ENCODE results near the gene NPSR1. TPM values are rescaled to one million over a fixed set of nuclear protein-coding genes. Genes with fewer than 3 reads are reported as not detected.

Gene NPSR1
- total RNA-seq, 1 experiment from 2014 or later = not detected

- DNase-seq (ENCODE audit: low spot score) = no peak
- in situ Hi-C loops (cut with HindIII; ENCODE audit: low sequenced_read_pairs) = no loop called here
Observed at GRCh38 chr7:34751725-34752643, 94.0 kb downstream of the NPSR1 start.

- no peak for DNase-seq (ENCODE audit: low spot score)
- in situ Hi-C loops (cut with HindIII; ENCODE audit: low sequenced_read_pairs) = no loop called here
Observed at GRCh38 chr7:34752929-34753328, 94.9 kb downstream of the NPSR1 start.

GRCh38 chr7:34755008-34755407, 97.0 kb downstream of the NPSR1 start:
- DNase-seq (ENCODE audit: low spot score) = no peak
- in situ Hi-C loops (cut with HindIII; ENCODE audit: low sequenced_read_pairs) = no loop called here

GRCh38 chr7:34756025-34756437, 98.0 kb downstream of the NPSR1 start:
- in situ Hi-C loops (cut with HindIII; ENCODE audit: low sequenced_read_pairs) = no loop called here
- DNase-seq (ENCODE audit: low spot score) = peak; percentile 70

DNA sequence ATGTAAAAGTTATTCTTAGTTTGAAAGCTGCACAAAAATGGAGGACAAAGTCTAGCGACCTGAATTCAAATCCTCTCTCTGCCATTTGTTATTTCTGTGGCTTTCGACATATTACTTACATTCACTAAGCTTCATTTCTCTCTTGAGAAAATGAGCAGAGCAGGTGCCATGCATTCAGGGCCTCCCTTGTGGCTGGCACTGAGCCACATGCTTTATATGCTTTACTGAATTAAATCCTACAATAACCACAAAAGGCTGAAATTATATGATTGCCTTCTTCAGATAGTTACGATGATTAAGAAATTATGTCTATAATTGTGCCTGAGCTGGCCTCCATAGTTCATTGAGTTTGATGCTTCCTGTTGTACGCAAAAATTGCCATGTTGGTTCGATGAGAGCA, 98.7 kb downstream of the NPSR1 start:
- in situ Hi-C loops (cut with HindIII; ENCODE audit: low sequenced_read_pairs) = no loop called here
- DNase-seq (ENCODE audit: low spot score) = no peak

DNA sequence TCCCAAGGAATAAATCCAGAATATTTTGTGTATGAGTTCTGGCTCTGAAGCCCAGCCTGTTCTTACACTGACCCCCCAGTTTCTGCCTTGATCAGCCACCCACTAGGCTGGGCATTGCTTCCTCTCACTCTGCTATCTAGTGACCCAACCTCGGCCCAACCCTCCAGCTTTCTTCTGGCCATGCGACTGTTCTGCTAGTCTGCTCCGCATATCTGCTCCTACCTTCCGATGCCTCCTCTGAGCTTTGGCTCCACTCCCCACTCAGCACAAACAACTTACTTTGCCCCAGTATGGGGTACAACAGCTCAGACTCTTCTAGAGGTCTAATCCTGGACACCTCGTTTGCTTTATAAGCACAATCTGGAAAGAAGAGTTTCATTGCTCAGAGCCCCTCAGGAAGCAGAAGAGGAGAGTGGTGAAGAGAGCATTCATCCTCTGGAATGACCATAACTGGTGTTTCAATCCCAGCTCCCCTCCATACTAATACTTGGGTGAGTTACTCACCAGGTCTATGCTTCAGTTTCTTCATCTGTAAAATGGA, 99.6 kb downstream of the NPSR1 start:
- in situ Hi-C loops (cut with HindIII; ENCODE audit: low sequenced_read_pairs) = no loop called here
- no peak for DNase-seq (ENCODE audit: low spot score)

DNA sequence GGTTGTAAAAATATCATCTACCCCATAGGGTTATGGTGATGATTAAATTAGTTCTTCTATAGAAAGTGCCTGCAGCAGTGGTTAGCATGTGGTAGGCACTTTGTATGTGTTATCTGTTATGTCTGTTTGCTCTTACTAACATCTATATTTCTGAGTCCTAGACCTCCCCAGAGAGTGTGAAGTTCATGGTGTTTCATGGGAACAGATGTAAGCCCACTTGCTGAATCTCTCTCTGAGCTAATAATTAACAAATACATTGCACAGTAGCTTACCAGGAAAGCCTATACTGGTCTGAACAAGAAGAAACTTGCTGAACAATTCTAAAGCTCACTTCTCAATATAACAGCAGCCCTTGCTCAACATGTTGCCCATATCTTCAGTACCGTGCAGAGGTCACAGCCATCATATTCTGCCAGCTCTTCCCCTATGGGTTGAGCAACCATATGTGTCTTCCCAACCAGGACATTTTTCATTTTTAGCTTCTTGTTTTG, 100.1 kb downstream of the NPSR1 start:
- in situ Hi-C loops (cut with HindIII; ENCODE audit: low sequenced_read_pairs) = no loop called here
- DNase-seq (ENCODE audit: low spot score) = no peak

DNA sequence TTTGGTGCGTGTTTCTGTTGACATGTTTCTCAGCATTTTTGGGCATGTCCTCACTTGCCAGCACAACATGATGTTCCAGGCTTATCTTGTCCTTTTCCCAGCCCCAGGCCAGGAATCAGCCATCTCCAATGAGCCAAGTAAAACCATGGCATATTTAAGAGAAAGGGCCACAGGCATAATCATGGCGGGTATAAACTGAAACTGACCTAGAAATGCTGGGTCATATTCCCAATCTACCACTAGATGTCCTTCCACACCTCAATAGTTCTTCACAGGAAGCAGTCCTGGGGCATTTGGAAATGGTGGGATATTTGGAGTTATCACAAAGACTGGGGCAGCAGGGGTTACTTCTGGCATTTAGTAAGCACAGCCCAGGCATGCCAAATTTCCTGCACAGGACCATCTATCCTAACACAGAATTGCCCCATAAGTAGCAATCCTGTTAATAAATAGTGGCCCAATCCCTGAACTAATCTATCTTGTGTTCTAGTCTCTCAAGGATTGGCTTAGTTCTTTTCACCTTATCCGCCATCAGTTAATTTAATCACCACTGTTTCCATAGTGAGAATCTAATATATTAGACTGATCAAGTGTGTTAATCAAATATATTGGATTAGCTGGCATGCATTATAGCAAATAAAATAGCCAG, 101.6 kb downstream of the NPSR1 start:
- in situ Hi-C loops (cut with HindIII; ENCODE audit: low sequenced_read_pairs) = no loop called here
- DNase-seq (ENCODE audit: low spot score) = peak; percentile 49

- DNase-seq (ENCODE audit: low spot score) = peak; percentile 46
- in situ Hi-C loops (cut with HindIII; ENCODE audit: low sequenced_read_pairs) = no loop called here
Observed at GRCh38 chr7:34760271-34760670, 102.3 kb downstream of the NPSR1 start.

DNA sequence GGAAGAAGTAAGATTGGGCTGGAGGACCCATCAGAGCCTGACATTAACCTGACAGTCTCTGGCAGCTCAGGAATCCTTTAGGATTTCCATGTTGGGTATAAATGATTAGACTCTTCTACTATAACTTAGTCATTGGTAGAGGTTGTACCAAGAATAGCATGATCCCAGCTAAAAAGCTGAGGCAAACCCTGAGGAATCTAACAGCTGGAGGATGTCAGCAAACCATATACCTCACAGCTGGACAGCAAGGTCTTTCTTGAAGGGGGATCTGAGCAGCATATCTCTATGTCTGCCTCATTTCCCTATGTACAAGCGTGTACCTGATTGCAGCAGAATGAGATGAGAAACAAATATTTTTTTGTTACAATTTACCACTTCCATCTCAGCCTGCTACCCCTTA, 103.2 kb downstream of the NPSR1 start:
- no peak for DNase-seq (ENCODE audit: low spot score)
- in situ Hi-C loops (cut with HindIII; ENCODE audit: low sequenced_read_pairs) = no loop called here

- no peak for DNase-seq (ENCODE audit: low spot score)
- in situ Hi-C loops (cut with HindIII; ENCODE audit: low sequenced_read_pairs) = no loop called here
Observed at GRCh38 chr7:34761627-34762026, 103.6 kb downstream of the NPSR1 start.

DNA sequence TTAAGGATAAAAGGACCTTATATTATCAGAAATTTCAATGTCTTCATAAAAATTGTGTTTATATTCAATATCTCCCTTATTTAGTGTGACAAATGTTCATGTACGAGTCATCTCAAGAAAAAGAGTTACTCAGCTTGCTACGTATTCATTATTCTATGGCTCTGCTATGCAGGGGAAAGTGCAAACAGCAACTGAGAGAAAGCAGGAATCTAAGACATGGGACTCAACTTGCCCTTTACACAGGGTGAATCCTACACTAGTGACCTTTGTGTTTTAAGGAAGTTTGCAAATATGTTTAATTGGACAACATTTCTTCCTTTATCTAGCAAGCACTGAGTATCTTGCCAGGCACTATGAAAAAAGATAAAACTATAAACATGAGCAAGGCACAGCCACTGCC, 104.7 kb downstream of the NPSR1 start:
- in situ Hi-C loops (cut with HindIII; ENCODE audit: low sequenced_read_pairs) = no loop called here
- DNase-seq (ENCODE audit: low spot score) = no peak

DNA sequence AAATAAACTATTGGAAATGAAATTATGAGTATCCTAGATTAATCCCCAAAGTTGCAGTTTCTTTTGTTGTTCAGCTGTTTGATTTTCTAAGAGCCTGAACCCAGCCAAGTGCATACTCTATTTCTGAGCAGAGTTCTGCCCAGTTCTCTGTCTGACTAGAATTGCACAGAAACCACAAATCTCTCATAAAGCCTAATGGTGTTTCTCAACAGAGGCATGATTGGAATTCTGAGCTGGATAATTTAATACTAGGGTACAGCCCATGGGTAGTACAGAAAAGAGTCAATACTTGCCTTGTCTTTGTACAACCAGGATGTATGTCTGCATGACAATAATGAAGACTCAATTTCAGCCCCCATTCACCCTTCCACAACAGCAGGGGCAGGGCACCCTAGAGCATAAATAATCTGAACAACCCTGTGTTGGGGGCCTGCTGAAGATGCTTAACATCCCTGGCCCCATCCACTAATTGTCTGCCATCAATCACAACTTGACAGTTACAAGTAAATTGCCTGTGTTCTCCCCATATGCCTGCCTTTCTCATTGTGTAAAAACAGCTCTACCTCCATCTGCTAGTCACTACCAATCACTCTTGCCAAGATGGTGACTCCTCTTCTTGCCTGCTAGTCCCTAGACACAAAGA, 114.4 kb downstream of the NPSR1 start:
- in situ Hi-C loops (cut with HindIII; ENCODE audit: low sequenced_read_pairs) = no loop called here
- no peak for DNase-seq (ENCODE audit: low spot score)

DNA sequence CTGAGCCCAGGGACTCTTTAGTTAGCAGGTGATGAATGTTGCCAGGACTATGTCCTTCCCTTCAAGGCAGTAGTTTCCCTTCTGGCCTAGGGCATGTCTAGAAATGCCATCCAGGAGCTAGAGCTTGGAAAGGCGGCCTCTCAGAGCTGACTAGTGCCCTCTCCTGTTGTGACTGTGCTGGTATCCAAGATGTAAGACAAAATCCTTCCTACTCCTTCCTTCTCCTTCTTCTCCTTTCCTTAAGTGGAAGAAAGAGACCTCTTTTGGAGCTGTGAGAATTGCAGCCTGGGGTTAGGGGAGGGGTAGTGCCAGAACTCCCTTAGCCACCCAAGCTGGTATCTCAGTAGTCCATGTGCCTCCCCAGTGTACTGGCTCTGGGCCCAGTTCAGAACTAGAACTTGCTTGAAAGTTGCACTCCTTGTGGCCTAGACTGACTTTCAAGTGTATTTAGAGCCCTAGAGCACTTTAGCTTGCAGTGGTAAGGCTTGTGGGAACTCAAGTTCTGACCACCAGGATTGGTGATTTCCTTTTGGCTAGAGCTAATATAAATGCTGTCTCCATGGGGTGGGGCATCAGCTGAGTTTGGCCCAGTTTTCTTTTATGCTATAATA, 118.8 kb downstream of the NPSR1 start:
- DNase-seq (ENCODE audit: low spot score) = no peak
- in situ Hi-C loops (cut with HindIII; ENCODE audit: low sequenced_read_pairs) = no loop called here

GRCh38 chr7:34780546-34780945, 122.5 kb downstream of the NPSR1 start:
- DNase-seq (ENCODE audit: low spot score) = no peak
- in situ Hi-C loops (cut with HindIII; ENCODE audit: low sequenced_read_pairs) = no loop called here

DNA sequence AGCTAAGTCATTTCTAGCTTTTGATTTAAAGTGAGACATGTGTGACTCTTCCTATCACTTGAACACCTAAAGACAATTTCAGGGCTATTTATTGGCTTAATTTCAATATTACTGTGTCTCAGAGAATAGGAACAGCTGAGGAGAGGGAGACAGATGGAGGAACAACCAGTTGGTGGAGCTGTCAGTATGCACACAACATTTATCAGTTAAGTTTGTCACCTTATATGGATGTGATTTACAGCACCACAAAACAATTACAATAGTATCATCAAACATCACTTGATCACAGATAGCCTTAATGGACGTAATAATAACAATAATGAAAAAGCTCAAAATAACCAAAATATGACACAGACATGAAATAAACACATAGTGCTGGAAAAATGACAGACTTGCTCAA, 129.6 kb downstream of the NPSR1 start:
- no peak for DNase-seq (ENCODE audit: low spot score)
- in situ Hi-C loops (cut with HindIII; ENCODE audit: low sequenced_read_pairs) = no loop called here

DNA sequence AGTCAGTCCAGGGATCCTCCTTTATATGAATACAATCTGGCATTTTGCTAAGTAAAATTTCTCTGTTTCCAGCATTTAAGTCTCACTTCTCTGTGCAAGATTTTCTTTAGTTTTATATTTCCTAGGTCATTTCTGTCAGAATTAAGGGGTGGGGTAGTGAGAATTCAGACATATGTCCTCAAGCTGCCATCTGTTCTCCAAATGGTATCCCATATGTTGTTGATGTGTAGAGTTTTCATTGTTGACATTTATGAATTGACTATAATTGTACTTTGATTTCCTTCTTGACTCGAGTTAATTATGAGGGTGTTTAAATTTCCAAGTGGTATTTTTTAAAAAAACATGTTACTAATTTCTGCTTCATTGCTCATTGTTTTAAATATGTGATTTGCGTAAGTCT, 148.8 kb downstream of the NPSR1 start:
- peak; percentile 89 for DNase-seq (ENCODE audit: low spot score)
- in situ Hi-C loops (cut with HindIII; ENCODE audit: low sequenced_read_pairs) = no loop called here

- in situ Hi-C loops (cut with HindIII; ENCODE audit: low sequenced_read_pairs) = no loop called here
- DNase-seq (ENCODE audit: low spot score) = peak; percentile 88
Observed at GRCh38 chr7:34807548-34808340, 149.7 kb downstream of the NPSR1 start.
